Medulla oblongata (tissue), 1 donor: ENCODE measurements around the gene COP1.

Source experiments
- DNase-seq: peaks from one replicate; pipeline ENCODE4 v3.0.0-alpha.2; 2015; ENCODE audit errors: extremely low spot score

The COP1 gene

GRCh38 chr1:176199707-176200106 lies 7.4 kb downstream of the COP1 start:
- DNase-seq = no peak

GRCh38 chr1:176198413-176198812 lies 8.7 kb downstream of the COP1 start:
- DNase-seq = no peak

DNA sequence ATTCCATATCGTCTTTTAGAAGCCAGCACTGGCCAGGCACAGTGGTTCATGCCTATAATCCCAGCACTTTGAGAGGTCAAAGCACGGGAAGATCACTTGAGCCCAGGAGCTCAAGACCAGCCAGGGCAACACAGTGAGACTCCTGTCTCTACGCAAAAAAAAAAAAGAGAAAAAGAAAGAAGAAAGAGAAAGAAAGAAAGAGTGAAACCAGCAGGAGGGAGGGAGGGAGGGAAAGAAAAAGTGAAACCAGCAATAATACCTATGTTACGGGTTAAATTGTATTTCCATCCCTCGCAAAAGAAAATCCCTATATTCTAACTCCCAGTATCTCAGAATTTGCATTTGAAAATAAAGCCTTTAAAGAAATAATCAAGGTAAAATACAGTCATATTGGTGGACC lies 10.4 kb downstream of the COP1 start:
- no peak for DNase-seq

DNA sequence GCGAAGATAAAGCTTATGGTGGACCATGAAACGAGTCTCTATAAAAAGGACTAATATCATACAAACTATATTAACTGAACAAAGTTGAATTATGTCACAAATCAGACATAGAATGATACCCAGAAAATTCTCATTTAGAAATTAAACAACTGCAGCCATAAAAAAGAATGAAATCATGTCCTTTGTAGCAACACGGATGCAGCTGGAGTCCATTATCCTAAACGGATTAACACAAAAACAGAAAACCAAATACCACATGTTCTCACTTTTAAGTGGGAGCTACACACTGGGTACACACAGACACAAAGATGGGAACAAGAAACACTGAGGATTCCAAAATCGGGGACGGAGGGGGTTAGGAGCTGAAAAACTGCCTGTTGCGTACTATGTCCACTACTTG lies 11.5 kb downstream of the COP1 start:
- no peak for DNase-seq

DNA sequence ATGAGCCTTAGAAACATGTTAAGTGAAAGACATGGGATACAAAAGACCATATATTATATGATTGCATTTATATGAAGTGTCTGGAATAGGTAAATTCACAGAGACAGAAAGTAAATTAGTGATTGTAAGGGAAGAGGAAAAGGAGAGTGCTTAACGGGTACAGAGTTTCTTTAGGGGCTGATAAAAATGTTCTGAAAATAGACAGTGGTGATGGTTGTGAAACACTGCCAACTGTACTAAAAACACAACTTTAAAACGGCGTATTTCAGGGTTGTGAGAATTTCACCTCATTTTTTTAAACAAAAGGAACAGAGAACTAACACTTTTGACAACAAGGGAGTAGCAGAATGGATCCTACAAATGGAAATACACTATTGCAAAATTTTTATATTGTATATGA lies 13.4 kb downstream of the COP1 start:
- DNase-seq = no peak

DNA sequence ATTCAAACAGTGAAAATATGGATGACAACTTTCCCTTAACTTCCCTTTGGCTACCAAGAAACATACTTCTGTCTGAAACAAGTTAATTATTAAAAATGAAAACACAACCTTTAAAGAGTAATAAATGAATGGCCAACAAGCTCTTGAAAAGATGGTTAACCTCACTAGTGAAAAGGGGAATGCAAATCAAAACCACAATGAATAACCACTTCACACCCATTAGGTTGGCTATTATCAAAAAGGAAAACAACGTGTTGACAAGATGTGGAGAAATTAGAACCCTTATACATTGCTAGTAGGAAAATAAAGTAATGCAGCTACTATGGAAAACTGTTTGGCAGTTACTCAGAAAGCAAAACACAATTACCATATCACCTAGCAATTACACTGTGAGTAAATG lies 14.1 kb downstream of the COP1 start:
- no peak for DNase-seq

DNA sequence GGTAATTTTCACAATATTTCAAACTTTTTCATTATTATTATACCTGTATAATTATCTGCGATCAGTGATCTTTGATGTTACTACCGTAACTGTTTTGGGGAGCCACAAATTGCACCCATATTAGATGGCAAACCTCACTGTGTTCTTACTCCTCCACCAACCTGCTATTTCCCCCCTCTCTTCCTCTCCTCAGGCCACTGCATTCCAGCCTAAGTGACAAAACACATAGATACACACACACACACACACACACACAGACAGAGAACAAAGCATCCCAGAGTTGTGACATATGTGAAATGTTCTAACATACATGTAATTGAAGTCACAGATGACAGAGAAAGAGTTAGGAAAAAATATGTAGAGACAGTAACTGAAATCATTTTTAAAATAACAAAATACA lies 18.5 kb downstream of the COP1 start:
- no peak for DNase-seq

DNA sequence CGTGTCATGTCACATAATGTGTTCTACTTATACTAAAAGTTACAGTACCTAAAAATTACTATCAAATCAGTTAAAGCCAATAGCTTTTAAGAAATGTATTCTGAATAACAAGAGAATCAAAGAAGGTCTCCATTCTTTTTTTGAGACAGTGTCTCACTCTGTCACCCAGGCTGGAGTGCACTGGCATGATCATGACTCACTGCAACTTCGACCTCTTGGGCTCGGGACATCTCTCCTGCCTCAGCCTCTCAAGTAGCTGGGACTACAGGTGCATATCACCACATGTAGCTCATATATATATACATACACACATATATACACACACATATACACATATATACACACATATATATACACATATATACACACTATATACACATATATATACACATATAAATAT lies 20.1 kb downstream of the COP1 start:
- no peak for DNase-seq

DNA sequence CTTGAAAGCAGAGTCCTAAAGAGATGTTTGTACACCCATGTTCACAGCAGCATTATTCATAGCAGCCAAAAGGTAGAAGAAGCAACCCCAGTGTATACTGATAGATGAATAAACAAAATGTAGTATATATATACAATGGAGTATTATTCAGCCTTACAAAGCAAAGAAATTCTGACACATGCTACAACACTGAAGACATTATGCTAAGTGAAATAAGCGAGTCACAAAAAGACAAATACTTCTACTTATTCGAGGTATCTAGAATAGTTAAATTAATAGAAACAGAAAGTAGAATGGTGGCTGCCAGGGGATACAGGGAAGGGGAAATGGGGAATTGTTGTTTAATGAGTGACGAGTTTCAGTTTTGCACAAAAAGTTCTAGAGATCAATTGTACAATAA lies 23.5 kb downstream of the COP1 start:
- no peak for DNase-seq

- no peak for DNase-seq
Observed at GRCh38 chr1:176178316-176178715, 28.8 kb downstream of the COP1 start.

DNA sequence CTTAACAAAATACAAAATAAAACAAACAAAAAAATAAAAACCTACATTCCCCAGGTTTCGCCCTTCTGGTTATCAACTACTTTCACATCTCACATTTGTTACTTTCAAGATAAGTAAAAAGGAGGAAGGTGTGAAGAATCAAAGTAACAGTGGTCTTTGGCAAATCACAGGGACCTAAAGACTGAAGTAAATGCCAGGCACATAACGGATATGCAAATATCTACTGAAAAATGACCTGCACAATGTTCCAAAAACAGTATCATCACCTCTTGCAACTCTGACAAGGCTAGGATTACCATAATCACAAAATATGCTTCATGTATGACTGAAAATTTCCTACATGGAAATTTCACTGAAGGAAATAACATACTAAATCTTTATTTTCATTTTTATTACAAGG lies 29.3 kb downstream of the COP1 start:
- DNase-seq = no peak

GRCh38 chr1:176174108-176174507 lies 33.0 kb downstream of the COP1 start:
- no peak for DNase-seq

GRCh38 chr1:176172215-176172614 lies 34.9 kb downstream of the COP1 start:
- no peak for DNase-seq

GRCh38 chr1:176167210-176167609 lies 39.9 kb downstream of the COP1 start:
- no peak for DNase-seq

DNA sequence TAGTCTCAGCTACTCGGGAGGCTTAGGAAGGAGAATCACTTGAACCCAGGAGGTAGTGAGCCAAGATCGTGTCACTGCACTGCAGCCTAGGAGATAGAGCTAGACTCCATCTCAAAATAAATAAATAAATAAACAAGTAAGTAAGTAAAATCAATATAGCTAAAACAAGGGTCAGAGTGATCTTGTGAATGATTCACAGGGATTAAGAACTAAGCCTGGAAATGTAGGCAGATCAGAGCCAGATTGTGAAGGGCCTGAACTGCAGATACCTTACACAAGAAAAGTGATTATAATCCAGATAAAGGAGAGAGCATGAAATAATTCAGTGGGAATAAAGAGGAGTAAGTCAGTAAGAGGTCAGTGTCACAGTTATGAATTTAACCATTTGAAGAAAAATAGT lies 41.5 kb downstream of the COP1 start:
- no peak for DNase-seq

- no peak for DNase-seq
Observed at GRCh38 chr1:176164014-176164678, 42.9 kb downstream of the COP1 start.

GRCh38 chr1:176159993-176160392 lies 47.1 kb downstream of the COP1 start:
- no peak for DNase-seq

DNA sequence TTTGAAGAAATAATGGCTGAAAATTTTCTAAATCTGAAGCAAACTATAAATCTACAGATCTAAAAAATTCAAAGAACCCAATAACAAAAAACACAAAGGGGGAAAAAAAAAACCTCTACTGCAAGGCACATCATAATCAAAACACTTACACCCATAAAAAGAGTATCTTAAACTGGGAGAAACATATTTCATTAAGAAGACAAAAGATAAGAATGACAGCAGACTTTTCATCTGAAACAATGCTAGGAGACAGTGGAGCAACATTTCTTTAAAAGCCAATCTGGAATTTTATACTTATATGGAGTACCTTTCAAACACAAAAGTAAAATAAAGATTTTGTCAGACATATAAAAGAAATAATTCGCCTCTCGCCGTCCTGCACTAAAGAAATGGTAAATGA lies 49.1 kb downstream of the COP1 start:
- no peak for DNase-seq

DNA sequence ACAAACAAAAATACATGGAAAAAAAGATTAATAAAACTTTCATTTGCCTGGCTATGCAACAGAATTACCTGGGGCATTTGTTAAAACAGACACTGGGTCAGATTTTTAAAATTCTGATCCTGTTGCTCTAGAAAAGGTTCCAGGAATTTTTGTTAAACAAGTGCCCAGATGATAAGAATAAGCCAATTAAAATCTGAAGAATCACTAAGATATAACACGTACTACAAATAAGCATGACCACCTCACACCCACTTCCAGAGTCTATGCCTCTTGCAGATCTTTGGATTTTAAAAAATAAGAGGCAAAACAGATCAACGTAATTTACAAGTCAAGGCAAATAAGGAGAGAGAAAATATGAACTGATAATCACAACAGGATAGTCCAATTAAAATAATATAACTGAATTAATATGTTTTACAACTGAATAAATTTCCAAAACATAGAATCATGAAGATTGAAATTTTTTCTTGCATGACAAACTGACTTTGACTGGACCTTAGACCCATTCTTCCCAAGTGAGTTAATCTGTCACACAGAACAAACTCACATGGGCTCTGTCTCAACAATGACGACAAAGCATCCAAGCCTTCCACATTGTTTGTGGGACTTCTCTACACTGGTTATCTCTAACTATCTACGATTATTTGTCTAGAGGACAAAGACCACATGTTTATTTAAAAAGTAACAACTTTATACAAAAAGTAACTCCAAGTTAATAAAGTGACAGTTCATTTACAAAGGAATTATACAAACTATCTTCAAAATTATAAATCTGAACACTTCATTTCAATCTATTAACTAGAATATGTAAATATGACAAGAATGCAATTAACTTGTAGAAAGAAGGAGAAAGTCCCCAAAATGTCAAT lies 56.9 kb downstream of the COP1 start:
- DNase-seq = no peak

DNA sequence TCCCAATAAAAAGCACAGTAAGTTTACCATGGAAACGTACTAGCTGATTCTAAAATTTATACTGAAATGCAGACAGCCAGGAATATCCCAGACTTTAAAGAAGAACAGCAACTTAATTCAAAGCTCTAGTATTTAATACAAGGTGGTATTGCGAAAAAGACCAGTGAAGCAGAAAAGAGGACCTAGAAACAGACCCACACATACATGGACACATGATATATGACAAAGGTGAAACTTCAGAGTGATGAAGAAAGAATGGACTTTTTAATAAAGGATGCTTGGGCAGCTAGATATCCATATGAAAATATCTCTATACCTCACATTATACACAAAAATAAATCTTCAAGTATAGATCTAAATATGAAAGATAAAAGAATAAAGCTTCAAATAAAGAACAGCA lies 62.6 kb downstream of the COP1 start:
- DNase-seq = no peak

DNA sequence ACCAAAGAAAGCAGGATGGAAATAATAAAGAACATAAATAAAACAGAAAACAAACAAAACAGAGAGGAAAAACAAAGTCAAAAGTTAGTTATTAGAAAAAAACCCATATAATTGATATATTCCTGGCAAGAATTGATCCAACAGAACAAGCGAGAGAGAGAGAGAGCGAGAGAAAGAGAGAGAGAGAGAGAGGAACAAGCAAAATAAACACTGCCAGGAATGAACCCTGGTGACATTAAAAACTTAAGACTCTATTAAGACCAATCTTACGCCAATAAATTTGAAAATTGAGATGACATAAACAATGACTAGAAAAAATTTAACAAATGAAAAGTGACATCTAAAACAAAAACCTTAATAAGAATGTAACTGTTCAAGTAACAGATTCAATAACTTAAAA lies 64.1 kb downstream of the COP1 start:
- no peak for DNase-seq

DNA sequence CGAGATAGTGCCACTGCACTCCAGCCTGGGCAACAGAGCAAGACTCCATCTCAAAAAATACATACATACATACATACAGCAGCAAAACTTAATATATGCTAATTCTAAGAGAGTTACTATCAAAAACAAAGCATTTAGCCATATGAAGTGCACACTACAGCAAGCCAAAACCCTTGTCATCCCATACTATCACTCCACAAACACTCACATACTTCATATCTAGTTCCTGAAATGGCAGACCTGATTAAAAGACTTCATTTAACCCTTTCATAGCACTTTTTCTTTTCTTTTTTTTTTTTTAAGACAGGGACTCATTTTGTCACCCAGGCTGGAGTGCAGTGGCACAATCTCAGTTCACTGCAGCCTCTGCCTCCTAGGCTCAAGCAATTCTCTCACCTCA lies 65.6 kb downstream of the COP1 start:
- no peak for DNase-seq

- DNase-seq = no peak
Observed at GRCh38 chr1:176136891-176137290, 70.2 kb downstream of the COP1 start.

DNA sequence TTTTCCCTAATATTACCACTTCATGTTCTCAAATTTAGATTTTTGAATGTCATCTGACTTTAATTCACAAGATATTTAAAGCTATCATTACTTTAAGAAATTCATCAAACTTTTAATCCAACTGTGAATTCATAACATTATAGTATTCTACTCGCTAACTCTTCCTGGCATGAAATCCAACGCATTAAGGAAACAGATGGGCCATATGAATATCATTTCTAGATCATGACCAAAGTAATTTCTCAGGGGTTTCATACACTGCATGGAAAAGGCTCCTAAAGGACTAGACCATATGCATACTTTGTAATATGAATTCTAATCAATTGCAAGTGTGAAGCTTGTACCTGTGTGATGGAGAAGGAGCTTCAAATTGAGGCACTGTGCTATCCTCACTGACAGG lies 72.4 kb downstream of the COP1 start:
- no peak for DNase-seq
